ENCODE measurements around the gene TCP11L2.
"Not testable (repeated sequence)": the region's sequence is repeated elsewhere in the genome, so short reads cannot be mapped to it uniquely, and the experiment has no call there.

The TCP11L2 gene

DNA sequence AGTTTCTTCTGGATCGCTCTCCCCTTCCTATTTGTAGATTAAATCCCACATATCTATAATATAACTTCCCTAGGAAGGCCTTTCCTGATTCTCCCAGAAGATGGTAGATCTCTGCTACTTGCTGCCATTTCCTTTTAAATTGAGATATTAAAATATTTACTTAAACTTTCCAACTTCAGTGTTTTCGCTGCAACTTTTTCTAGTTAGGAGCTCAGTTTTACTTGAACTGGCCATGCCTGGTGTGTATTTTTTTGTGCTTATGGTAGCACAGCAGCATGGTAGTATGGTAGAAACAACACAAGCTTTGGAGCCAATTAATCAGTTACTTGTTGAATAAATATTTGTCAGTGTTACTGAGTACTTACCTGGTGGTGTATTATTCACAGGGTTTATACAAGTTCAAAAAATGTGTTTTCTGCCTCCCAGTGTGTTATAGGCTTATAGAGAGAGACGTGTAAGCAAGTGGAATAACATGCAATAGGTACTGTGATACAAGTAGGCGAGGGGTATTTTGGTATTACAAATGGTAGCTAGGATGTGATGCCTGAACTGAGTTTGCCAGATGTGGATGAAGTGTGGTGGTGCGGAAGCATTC lies 58.0 kb downstream of the TCP11L2 start:
- H3K4me1 ChIP-seq (ENCODE audit: control insufficient read depth, insufficient read depth, low read length) = peaks cover 6% of the 10 kb centered on the region
- H3K9ac ChIP-seq (ENCODE audit: low read length in 2 of 2) = no peak overlapping the region
- no peaks in the 10 kb centered on the region for H3K27me3 ChIP-seq (ENCODE audit: control insufficient read depth in 1 of 2, insufficient read depth in 2 of 2, low read length in 2 of 2)
- no peaks in the 10 kb centered on the region for H3K9me3 ChIP-seq (ENCODE audit: control insufficient read depth in 2 of 2, low read length in 2 of 2)
- no peak overlapping the region for H3K27ac ChIP-seq (ENCODE audit: low read length)
- H3K4me3 ChIP-seq (ENCODE audit: low read length in 2 of 2) = no peak overlapping the region
- H3K36me3 ChIP-seq (ENCODE audit: control insufficient read depth in 2 of 2, insufficient read depth in 2 of 2, low read length in 2 of 2) = peaks cover 0 to 6% of the 10 kb centered on the region in 2 donors

GRCh38 chr12:106362971-106363370 lies 60.4 kb downstream of the TCP11L2 start:
- Histone ChIP-seq H3K4me1 (ENCODE audit: control insufficient read depth, insufficient read depth, low read length) (peaks cover 6% of the 10 kb centered on the region), H3K4me3 (ENCODE audit: low read length in 2 of 2) (no peak overlapping the region), H3K9ac (ENCODE audit: low read length in 2 of 2) (no peak overlapping the region), H3K36me3 (ENCODE audit: control insufficient read depth in 2 of 2, insufficient read depth in 2 of 2, low read length in 2 of 2) (peaks cover 0 to 10% of the 10 kb centered on the region in 2 donors), H3K9me3 (ENCODE audit: control insufficient read depth in 2 of 2, low read length in 2 of 2) (no peaks in the 10 kb centered on the region), H3K27ac (ENCODE audit: low read length) (no peak overlapping the region), H3K27me3 (ENCODE audit: control insufficient read depth in 1 of 2, insufficient read depth in 2 of 2, low read length in 2 of 2) (no peaks in the 10 kb centered on the region)

GRCh38 chr12:106364261-106364660 lies 61.7 kb downstream of the TCP11L2 start:
- Histone ChIP-seq H3K9me3 (ENCODE audit: control insufficient read depth in 2 of 2, low read length in 2 of 2) (no peaks in the 10 kb centered on the region), H3K27me3 (ENCODE audit: control insufficient read depth in 1 of 2, insufficient read depth in 2 of 2, low read length in 2 of 2) (no peaks in the 10 kb centered on the region), H3K36me3 (ENCODE audit: control insufficient read depth in 2 of 2, insufficient read depth in 2 of 2, low read length in 2 of 2) (peaks cover 0 to 10% of the 10 kb centered on the region in 2 donors), H3K4me1 (ENCODE audit: control insufficient read depth, insufficient read depth, low read length) (no peaks in the 10 kb centered on the region), H3K9ac (ENCODE audit: low read length in 2 of 2) (no peak overlapping the region), H3K27ac (ENCODE audit: low read length) (no peak overlapping the region), H3K4me3 (ENCODE audit: low read length in 2 of 2) (no peak overlapping the region)

DNA sequence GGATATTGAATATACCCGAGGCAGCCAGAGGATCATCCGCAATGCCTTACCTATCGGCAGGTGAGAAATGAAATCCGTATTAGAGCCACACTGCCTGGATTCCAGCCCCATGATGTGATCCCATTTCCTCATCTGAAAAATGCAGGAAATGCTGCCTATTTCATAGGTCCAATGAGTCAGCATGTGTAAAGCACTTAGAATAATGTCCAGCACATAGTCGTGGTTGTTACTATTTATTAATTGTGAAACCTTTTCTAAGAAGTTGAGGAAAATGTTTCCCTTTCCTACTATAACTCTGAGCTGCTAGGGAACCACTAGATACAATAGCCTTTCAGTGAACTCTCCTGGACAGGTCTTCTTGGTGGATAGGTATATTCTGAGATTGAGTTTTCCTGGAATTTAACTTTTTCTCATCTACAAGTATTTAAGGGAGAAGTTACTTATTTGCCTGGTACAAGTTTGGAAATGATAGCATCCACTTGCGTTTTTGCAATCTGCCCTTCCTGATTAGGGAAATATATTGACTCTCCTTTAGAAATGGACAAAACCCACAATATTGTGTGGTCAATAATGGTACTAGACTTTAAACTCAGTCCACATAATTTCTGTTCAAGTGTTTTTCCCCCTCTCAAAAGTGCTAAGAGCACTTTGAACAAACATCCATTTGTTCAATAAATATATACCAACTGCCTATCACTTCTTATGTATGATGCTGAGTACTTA lies 67.3 kb downstream of the TCP11L2 start:
- no peaks in the 10 kb centered on the region for H3K4me1 ChIP-seq (ENCODE audit: control insufficient read depth, insufficient read depth, low read length)
- no peak overlapping the region for H3K9ac ChIP-seq (ENCODE audit: low read length in 2 of 2)
- H3K36me3 ChIP-seq (ENCODE audit: control insufficient read depth in 2 of 2, insufficient read depth in 2 of 2, low read length in 2 of 2) = peaks cover 0 to 9% of the 10 kb centered on the region in 2 donors
- H3K27ac ChIP-seq (ENCODE audit: low read length) = no peak overlapping the region
- no peaks in the 10 kb centered on the region for H3K27me3 ChIP-seq (ENCODE audit: control insufficient read depth in 1 of 2, insufficient read depth in 2 of 2, low read length in 2 of 2)
- H3K4me3 ChIP-seq (ENCODE audit: low read length in 2 of 2) = no peak overlapping the region
- no peaks in the 10 kb centered on the region for H3K9me3 ChIP-seq (ENCODE audit: control insufficient read depth in 2 of 2, low read length in 2 of 2)

- Histone ChIP-seq H3K27me3 (ENCODE audit: control insufficient read depth in 1 of 2, insufficient read depth in 2 of 2, low read length in 2 of 2) (no peaks in the 10 kb centered on the region), H3K9ac (ENCODE audit: low read length in 2 of 2) (no peak overlapping the region), H3K36me3 (ENCODE audit: control insufficient read depth in 2 of 2, insufficient read depth in 2 of 2, low read length in 2 of 2) (peaks cover 3 to 20% of the 10 kb centered on the region in 2 donors), H3K4me3 (ENCODE audit: low read length in 2 of 2) (no peak overlapping the region), H3K27ac (ENCODE audit: low read length) (no peak overlapping the region), H3K4me1 (ENCODE audit: control insufficient read depth, insufficient read depth, low read length) (no peaks in the 10 kb centered on the region), H3K9me3 (ENCODE audit: control insufficient read depth in 2 of 2, low read length in 2 of 2) (no peaks in the 10 kb centered on the region)
These were observed 76.3 kb downstream of the TCP11L2 start for GRCh38 chr12:106378788-106379187.

GRCh38 chr12:106380954-106381353 lies 78.4 kb downstream of the TCP11L2 start:
- Histone ChIP-seq H3K27me3 (ENCODE audit: control insufficient read depth in 1 of 2, insufficient read depth in 2 of 2, low read length in 2 of 2) (no peaks in the 10 kb centered on the region), H3K9ac (ENCODE audit: low read length in 2 of 2) (no peak overlapping the region), H3K4me3 (ENCODE audit: low read length in 2 of 2) (no peak overlapping the region), H3K36me3 (ENCODE audit: control insufficient read depth in 2 of 2, insufficient read depth in 2 of 2, low read length in 2 of 2) (peaks cover 3 to 20% of the 10 kb centered on the region in 2 donors), H3K9me3 (ENCODE audit: control insufficient read depth in 2 of 2, low read length in 2 of 2) (no peaks in the 10 kb centered on the region), H3K4me1 (ENCODE audit: control insufficient read depth, insufficient read depth, low read length) (no peaks in the 10 kb centered on the region), H3K27ac (ENCODE audit: low read length) (no peak overlapping the region)

DNA sequence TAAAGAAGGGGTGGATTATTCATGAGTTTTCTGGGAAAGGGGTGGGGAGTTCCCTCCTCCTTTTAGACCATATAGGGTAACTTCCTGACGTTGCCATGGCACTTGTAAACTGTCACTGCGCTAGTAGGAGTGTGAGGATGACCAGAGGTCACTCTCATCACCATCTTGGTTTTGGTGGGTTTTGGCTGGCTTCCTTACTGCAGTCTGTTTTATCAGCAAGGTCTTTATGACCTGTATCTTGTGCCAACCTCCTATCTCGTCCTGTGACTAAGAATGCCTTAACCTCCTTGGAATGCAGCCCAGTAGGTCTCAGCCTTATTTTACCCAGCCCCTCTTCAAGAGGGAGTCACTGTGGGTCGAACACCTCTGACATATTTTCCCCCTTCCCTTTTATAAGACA lies 79.3 kb downstream of the TCP11L2 start:
- H3K27me3 ChIP-seq (ENCODE audit: control insufficient read depth in 1 of 2, insufficient read depth in 2 of 2, low read length in 2 of 2); H3K9ac ChIP-seq (ENCODE audit: low read length in 2 of 2); H3K4me1 ChIP-seq (ENCODE audit: control insufficient read depth, insufficient read depth, low read length); H3K27ac ChIP-seq (ENCODE audit: low read length); H3K9me3 ChIP-seq (ENCODE audit: control insufficient read depth in 2 of 2, low read length in 2 of 2); H3K4me3 ChIP-seq (ENCODE audit: low read length in 2 of 2): not testable (repeated sequence)
- peaks cover under 1 to 15% of the 10 kb centered on the region in 2 donors for H3K36me3 ChIP-seq (ENCODE audit: control insufficient read depth in 2 of 2, insufficient read depth in 2 of 2, low read length in 2 of 2)

GRCh38 chr12:106386813-106387535 lies 84.4 kb downstream of the TCP11L2 start:
- Histone ChIP-seq H3K9ac (ENCODE audit: low read length in 2 of 2) (no peak overlapping the region), H3K27ac (ENCODE audit: low read length) (no peak overlapping the region), H3K4me1 (ENCODE audit: control insufficient read depth, insufficient read depth, low read length) (no peaks in the 10 kb centered on the region), H3K9me3 (ENCODE audit: control insufficient read depth in 2 of 2, low read length in 2 of 2) (no peaks in the 10 kb centered on the region), H3K4me3 (ENCODE audit: low read length in 2 of 2) (no peak overlapping the region), H3K27me3 (ENCODE audit: control insufficient read depth in 1 of 2, insufficient read depth in 2 of 2, low read length in 2 of 2) (no peaks in the 10 kb centered on the region), H3K36me3 (ENCODE audit: control insufficient read depth in 2 of 2, insufficient read depth in 2 of 2, low read length in 2 of 2) (peaks cover 2 to 10% of the 10 kb centered on the region in 2 donors)

DNA sequence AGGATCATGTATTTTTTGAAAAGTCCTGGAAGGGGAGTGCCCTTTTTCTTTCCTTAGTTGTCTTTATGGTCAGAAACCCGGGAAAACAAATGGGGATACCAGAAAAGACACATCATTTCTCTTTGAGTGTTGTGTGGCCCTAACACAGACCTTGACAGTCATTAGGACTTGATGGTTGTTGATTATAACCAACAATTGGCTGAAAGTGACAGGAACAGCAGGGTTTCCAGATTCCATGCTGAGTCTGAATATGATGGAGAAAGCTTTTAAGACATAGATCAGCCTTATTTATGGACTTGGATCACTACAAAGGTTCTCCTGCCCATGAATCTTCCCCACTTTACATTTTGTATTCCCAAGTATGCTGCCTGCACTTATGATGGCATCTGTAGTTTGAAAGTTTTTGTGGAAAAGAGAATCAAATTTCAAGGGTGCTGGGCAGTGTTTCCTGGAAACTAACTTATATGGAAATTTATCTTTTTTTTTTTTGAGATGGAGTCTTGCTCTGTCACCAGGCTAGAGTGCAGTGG lies 85.4 kb downstream of the TCP11L2 start:
- Histone ChIP-seq H3K4me3 (ENCODE audit: low read length in 2 of 2) (no peak overlapping the region), H3K27ac (ENCODE audit: low read length) (no peak overlapping the region), H3K9ac (ENCODE audit: low read length in 2 of 2) (no peak overlapping the region), H3K27me3 (ENCODE audit: control insufficient read depth in 1 of 2, insufficient read depth in 2 of 2, low read length in 2 of 2) (no peaks in the 10 kb centered on the region), H3K36me3 (ENCODE audit: control insufficient read depth in 2 of 2, insufficient read depth in 2 of 2, low read length in 2 of 2) (peaks cover 2 to 4% of the 10 kb centered on the region in 2 donors), H3K9me3 (ENCODE audit: control insufficient read depth in 2 of 2, low read length in 2 of 2) (no peaks in the 10 kb centered on the region), H3K4me1 (ENCODE audit: control insufficient read depth, insufficient read depth, low read length) (no peaks in the 10 kb centered on the region)

- Histone ChIP-seq H3K27me3 (ENCODE audit: control insufficient read depth in 1 of 2, insufficient read depth in 2 of 2, low read length in 2 of 2) (no peaks in the 10 kb centered on the region), H3K9me3 (ENCODE audit: control insufficient read depth in 2 of 2, low read length in 2 of 2) (no peaks in the 10 kb centered on the region), H3K9ac (ENCODE audit: low read length in 2 of 2) (no peak overlapping the region), H3K4me3 (ENCODE audit: low read length in 2 of 2) (no peak overlapping the region), H3K36me3 (ENCODE audit: control insufficient read depth in 2 of 2, insufficient read depth in 2 of 2, low read length in 2 of 2) (peaks cover 0 to 11% of the 10 kb centered on the region in 2 donors), H3K27ac (ENCODE audit: low read length) (no peak overlapping the region), H3K4me1 (ENCODE audit: control insufficient read depth, insufficient read depth, low read length) (no peaks in the 10 kb centered on the region)
These were observed 86.6 kb downstream of the TCP11L2 start for GRCh38 chr12:106389151-106389550.
